ENCODE data around the gene CLIC5.
"Not testable (repeated sequence)": the region's sequence is repeated elsewhere in the genome, so short reads cannot be mapped to it uniquely, and the experiment has no call there.

The CLIC5 gene

GRCh38 chr6:45959534-45960145 lies 56.0 kb downstream of the CLIC5 start:
- peak; percentile 95 for DNase-seq

GRCh38 chr6:45956663-45957062 lies 59.0 kb downstream of the CLIC5 start:
- DNase-seq: no peak

- DNase-seq: no peak
Measured at GRCh38 chr6:45956176-45956575, 59.5 kb downstream of the CLIC5 start.

- DNase-seq: no peak
Measured at GRCh38 chr6:45955597-45955996, 60.1 kb downstream of the CLIC5 start.

GRCh38 chr6:45952546-45952945 lies 63.1 kb downstream of the CLIC5 start:
- no peak for DNase-seq

GRCh38 chr6:45952168-45952529 lies 63.5 kb downstream of the CLIC5 start:
- DNase-seq: no peak

- no peak for DNase-seq
Measured at GRCh38 chr6:45951321-45952167, 64.1 kb downstream of the CLIC5 start.

- no peak for DNase-seq
Measured at GRCh38 chr6:45949256-45949655, 66.4 kb downstream of the CLIC5 start.

GRCh38 chr6:45947807-45948206 lies 67.9 kb downstream of the CLIC5 start:
- DNase-seq: no peak

GRCh38 chr6:45946887-45947286 lies 68.8 kb downstream of the CLIC5 start:
- no peak for DNase-seq

GRCh38 chr6:45946352-45946751 lies 69.3 kb downstream of the CLIC5 start:
- DNase-seq: no peak

- DNase-seq: no peak
Measured at GRCh38 chr6:45942953-45943352, 72.7 kb downstream of the CLIC5 start.

- DNase-seq: no peak
Measured at GRCh38 chr6:45933855-45934254, 81.8 kb downstream of the CLIC5 start.

- DNase-seq: no peak
Measured at GRCh38 chr6:45931232-45931631, 84.4 kb downstream of the CLIC5 start.

- peak; percentile 55 for DNase-seq
Measured at GRCh38 chr6:45930420-45931040, 85.1 kb downstream of the CLIC5 start.

- DNase-seq: no peak
Measured at GRCh38 chr6:45929421-45930361, 86.0 kb downstream of the CLIC5 start.

GRCh38 chr6:45928721-45929305 lies 86.8 kb downstream of the CLIC5 start:
- DNase-seq: no peak

GRCh38 chr6:45927421-45928320 lies 88.0 kb downstream of the CLIC5 start:
- no peak for DNase-seq

- DNase-seq: not testable (repeated sequence)
Measured at GRCh38 chr6:45926423-45926822, 89.2 kb downstream of the CLIC5 start.

GRCh38 chr6:45924763-45925342 lies 90.8 kb downstream of the CLIC5 start:
- no peak for DNase-seq

GRCh38 chr6:45923831-45924391 lies 91.7 kb downstream of the CLIC5 start:
- no peak for DNase-seq
